GM23338 (cell line): ENCODE measurements around the gene R3HCC1L.

Experiments
- JUNB ChIP-seq: IDR thresholded peaks from one replicate; pipeline ENCODE4 v1.6.1; 2016; ENCODE audit warnings: antibody characterized with exemption; ENCODE audit not compliant: unreplicated experiment
- TF ChIP-seq, protein P1 (sequence below), 2 experiments: fragments of 200-600 bp in 1 of 2; sonication (generic) in 1 of 2; conservative IDR thresholded peaks; 2 replicates each; pipeline versions ENCODE4 v1.5.1 to v1.6.1; 2016 to 2017; ENCODE audit warnings: antibody characterized with exemption in 2 of 2, low read depth in 2 of 2, mild to moderate bottlenecking in 2 of 2, moderate library complexity in 1 of 2

DNA sequence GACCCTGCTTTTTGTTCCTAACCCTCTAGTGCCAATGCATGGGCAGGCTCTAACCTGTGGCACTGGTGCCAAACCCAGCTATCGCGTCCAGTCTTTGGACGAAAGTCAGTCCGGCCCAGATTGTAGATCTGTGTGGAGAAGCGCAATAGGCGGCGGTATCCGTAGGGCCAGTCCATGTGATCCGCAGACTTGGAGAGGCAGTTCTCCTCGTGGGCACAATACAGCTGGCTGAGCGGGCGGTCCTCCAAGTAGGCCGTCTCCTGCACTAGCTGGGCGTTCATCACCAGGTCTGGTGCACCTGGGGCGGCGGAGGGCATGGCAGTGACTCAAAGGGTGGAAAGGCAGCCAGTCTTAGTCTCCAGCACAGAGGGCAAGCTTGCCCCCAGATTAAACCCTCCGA, 119.0 kb downstream of the R3HCC1L start:
- TF ChIP-seq, protein P1, sequence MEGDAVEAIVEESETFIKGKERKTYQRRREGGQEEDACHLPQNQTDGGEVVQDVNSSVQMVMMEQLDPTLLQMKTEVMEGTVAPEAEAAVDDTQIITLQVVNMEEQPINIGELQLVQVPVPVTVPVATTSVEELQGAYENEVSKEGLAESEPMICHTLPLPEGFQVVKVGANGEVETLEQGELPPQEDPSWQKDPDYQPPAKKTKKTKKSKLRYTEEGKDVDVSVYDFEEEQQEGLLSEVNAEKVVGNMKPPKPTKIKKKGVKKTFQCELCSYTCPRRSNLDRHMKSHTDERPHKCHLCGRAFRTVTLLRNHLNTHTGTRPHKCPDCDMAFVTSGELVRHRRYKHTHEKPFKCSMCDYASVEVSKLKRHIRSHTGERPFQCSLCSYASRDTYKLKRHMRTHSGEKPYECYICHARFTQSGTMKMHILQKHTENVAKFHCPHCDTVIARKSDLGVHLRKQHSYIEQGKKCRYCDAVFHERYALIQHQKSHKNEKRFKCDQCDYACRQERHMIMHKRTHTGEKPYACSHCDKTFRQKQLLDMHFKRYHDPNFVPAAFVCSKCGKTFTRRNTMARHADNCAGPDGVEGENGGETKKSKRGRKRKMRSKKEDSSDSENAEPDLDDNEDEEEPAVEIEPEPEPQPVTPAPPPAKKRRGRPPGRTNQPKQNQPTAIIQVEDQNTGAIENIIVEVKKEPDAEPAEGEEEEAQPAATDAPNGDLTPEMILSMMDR (conservative IDR thresholded peaks at IDR 0.05; ENCODE audit: low read depth in 2 of 2), result no peak
- no peak for TF ChIP-seq JUNB
